Adipocyte (in vitro differentiated cells): ENCODE measurements around the gene CLTCL1.

Experiments
- DNase-seq: peaks from one replicate; pipeline ENCODE4 v3.0.0-alpha.2; 2015; ENCODE audit warnings: low read depth
- H3K27me3 ChIP-seq: replicated peaks from 2 replicates; pipeline ENCODE4 v1.7.0; 2013; ENCODE audit warnings: mild to moderate bottlenecking, low read length, moderate library complexity; ENCODE audit not compliant: control insufficient read depth, insufficient read depth
- H3K36me3 ChIP-seq: 2 replicates; pipeline ENCODE4 v1.7.0; 2013; ENCODE audit warnings: low read length, mild to moderate bottlenecking, moderate library complexity; ENCODE audit not compliant: control insufficient read depth, insufficient read depth, severe bottlenecking
- H3K4me1 ChIP-seq: 2 replicates; pipeline ENCODE4 v1.7.0; 2013; ENCODE audit warnings: mild to moderate bottlenecking, low read length, moderate library complexity; ENCODE audit not compliant: control insufficient read depth, insufficient read depth
- H3K4me3 ChIP-seq: 2 replicates; pipeline ENCODE4 v1.7.0; 2013; ENCODE audit warnings: mild to moderate bottlenecking, low read length, moderate library complexity
- H3K9ac ChIP-seq: 2 replicates; pipeline ENCODE4 v1.7.0; 2013; ENCODE audit warnings: mild to moderate bottlenecking, low read length, moderate library complexity
- H3K9me3 ChIP-seq: 2 replicates; pipeline ENCODE4 v1.7.0; 2013; ENCODE audit warnings: mild to moderate bottlenecking, low read length, moderate library complexity; ENCODE audit not compliant: control insufficient read depth

The CLTCL1 gene

GRCh38 chr22:19229600-19229999 lies 61.9 kb downstream of the CLTCL1 start:
- Histone ChIP-seq H3K27me3 (no peaks in the 10 kb centered on the region), H3K36me3 (peaks cover 82% of the 10 kb centered on the region), H3K9ac (no peak overlapping the region), H3K9me3 (no peaks in the 10 kb centered on the region), H3K4me1 (peaks cover 3% of the 10 kb centered on the region), H3K4me3 (no peak overlapping the region)
- no peak for DNase-seq

GRCh38 chr22:19228179-19228578 lies 63.3 kb downstream of the CLTCL1 start:
- Histone ChIP-seq H3K36me3 (peaks cover 82% of the 10 kb centered on the region), H3K4me1 (peaks cover 3% of the 10 kb centered on the region), H3K27me3 (no peaks in the 10 kb centered on the region), H3K9me3 (no peaks in the 10 kb centered on the region), H3K4me3 (no peak overlapping the region), H3K9ac (no peak overlapping the region)
- DNase-seq: no peak

GRCh38 chr22:19226428-19226827 lies 65.1 kb downstream of the CLTCL1 start:
- DNase-seq: no peak
- Histone ChIP-seq H3K4me1 (peaks cover 3% of the 10 kb centered on the region), H3K36me3 (peaks cover 83% of the 10 kb centered on the region)

GRCh38 chr22:19225560-19225959 lies 66.0 kb downstream of the CLTCL1 start:
- DNase-seq: no peak
- H3K4me1 ChIP-seq: peaks cover 3% of the 10 kb centered on the region
- no peak overlapping the region for H3K9ac ChIP-seq
- peaks cover 83% of the 10 kb centered on the region for H3K36me3 ChIP-seq
- H3K9me3 ChIP-seq: no peaks in the 10 kb centered on the region
- no peak overlapping the region for H3K4me3 ChIP-seq
- no peaks in the 10 kb centered on the region for H3K27me3 ChIP-seq

More at GRCh38 chr22:19226428-19226827, 65.1 kb downstream of the CLTCL1 start:
- no peak overlapping the region for H3K9ac ChIP-seq
- no peak overlapping the region for H3K4me3 ChIP-seq
- H3K9me3 ChIP-seq: no peaks in the 10 kb centered on the region
- H3K27me3 ChIP-seq: no peaks in the 10 kb centered on the region

- H3K27me3 ChIP-seq: no peaks in the 10 kb centered on the region
- H3K9me3 ChIP-seq: no peaks in the 10 kb centered on the region
- peaks cover 3% of the 10 kb centered on the region for H3K4me1 ChIP-seq
- no peak overlapping the region for H3K9ac ChIP-seq
- peaks cover 85% of the 10 kb centered on the region for H3K36me3 ChIP-seq
- no peak for DNase-seq
- no peak overlapping the region for H3K4me3 ChIP-seq
Observed at GRCh38 chr22:19224985-19225384, 66.5 kb downstream of the CLTCL1 start.

GRCh38 chr22:19224557-19224956 lies 67.0 kb downstream of the CLTCL1 start:
- Histone ChIP-seq H3K4me3 (no peak overlapping the region), H3K9me3 (no peaks in the 10 kb centered on the region), H3K9ac (no peak overlapping the region), H3K4me1 (peaks cover 3% of the 10 kb centered on the region), H3K27me3 (no peaks in the 10 kb centered on the region), H3K36me3 (peaks cover 86% of the 10 kb centered on the region)
- no peak for DNase-seq

- Histone ChIP-seq H3K36me3 (peaks cover 79% of the 10 kb centered on the region), H3K9ac (no peak overlapping the region), H3K9me3 (no peaks in the 10 kb centered on the region), H3K27me3 (no peaks in the 10 kb centered on the region), H3K4me3 (no peak overlapping the region), H3K4me1 (peaks cover 6% of the 10 kb centered on the region)
- no peak for DNase-seq
Observed at GRCh38 chr22:19223617-19224016, 67.9 kb downstream of the CLTCL1 start.

GRCh38 chr22:19223110-19223509 lies 68.4 kb downstream of the CLTCL1 start:
- Histone ChIP-seq H3K36me3 (peaks cover 73% of the 10 kb centered on the region), H3K9ac (no peak overlapping the region), H3K4me3 (no peak overlapping the region), H3K4me1 (peaks cover 12% of the 10 kb centered on the region), H3K9me3 (no peaks in the 10 kb centered on the region), H3K27me3 (no peaks in the 10 kb centered on the region)
- no peak for DNase-seq

- DNase-seq: no peak
- H3K36me3 ChIP-seq: peaks cover 68% of the 10 kb centered on the region
- peaks cover 16% of the 10 kb centered on the region for H3K4me1 ChIP-seq
- no peaks in the 10 kb centered on the region for H3K27me3 ChIP-seq
- H3K9ac ChIP-seq: no peak overlapping the region
- no peaks in the 10 kb centered on the region for H3K9me3 ChIP-seq
- no peak overlapping the region for H3K4me3 ChIP-seq
Observed at GRCh38 chr22:19222242-19223005, 69.1 kb downstream of the CLTCL1 start.

GRCh38 chr22:19220867-19221266 lies 70.7 kb downstream of the CLTCL1 start:
- Histone ChIP-seq H3K4me1 (peaks cover 13% of the 10 kb centered on the region), H3K9ac (no peak overlapping the region), H3K36me3 (peaks cover 70% of the 10 kb centered on the region), H3K4me3 (no peak overlapping the region), H3K27me3 (no peaks in the 10 kb centered on the region), H3K9me3 (no peaks in the 10 kb centered on the region)
- DNase-seq: no peak

GRCh38 chr22:19218541-19219233 lies 72.8 kb downstream of the CLTCL1 start:
- Histone ChIP-seq H3K4me1 (peaks cover 13% of the 10 kb centered on the region), H3K36me3 (peaks cover 68% of the 10 kb centered on the region), H3K9me3 (no peaks in the 10 kb centered on the region), H3K9ac (no peak overlapping the region), H3K27me3 (no peaks in the 10 kb centered on the region), H3K4me3 (no peak overlapping the region)
- DNase-seq: no peak
